ENCODE results near the gene CD79B.
A peak's percentile ranks its signal among the peaks of the same experiment; 100 is the strongest.
"Not testable (repeated sequence)": the region's sequence is repeated elsewhere in the genome, so short reads cannot be mapped to it uniquely, and the experiment has no call there.

Gene CD79B

GRCh38 chr17:63909586-63909985, 22.5 kb downstream of the CD79B start:
- not testable (repeated sequence) for DNase-seq

GRCh38 chr17:63907161-63907778, 24.9 kb downstream of the CD79B start:
- DNase-seq: not testable (repeated sequence)

- DNase-seq: not testable (repeated sequence)
Observed at GRCh38 chr17:63904796-63905195, 27.3 kb downstream of the CD79B start.

GRCh38 chr17:63903787-63904201, 28.3 kb downstream of the CD79B start:
- not testable (repeated sequence) for DNase-seq

- DNase-seq: not testable (repeated sequence)
Observed at GRCh38 chr17:63901971-63902370, 30.2 kb downstream of the CD79B start.

- peak; percentile 16 for DNase-seq
Observed at GRCh38 chr17:63898899-63899798, 33.0 kb downstream of the CD79B start.

- not testable (repeated sequence) for DNase-seq
Observed at GRCh38 chr17:63896524-63897354, 35.4 kb downstream of the CD79B start, which contains the start of gene CSH1. TSS of gene CSH1 (minus strand) at chr17:63896574. CDS start at chr17:63896511, 63 bp downstream.

- not testable (repeated sequence) for DNase-seq
Observed at GRCh38 chr17:63894821-63895220, 37.3 kb downstream of the CD79B start.

GRCh38 chr17:63894021-63894420, 38.1 kb downstream of the CD79B start:
- DNase-seq: not testable (repeated sequence)

GRCh38 chr17:63892316-63893037, 39.7 kb downstream of the CD79B start:
- not testable (repeated sequence) for DNase-seq

GRCh38 chr17:63889026-63889848, 42.9 kb downstream of the CD79B start:
- peak; percentile 7 for DNase-seq

GRCh38 chr17:63885119-63885518, 47.0 kb downstream of the CD79B start:
- not testable (repeated sequence) for DNase-seq

- not testable (repeated sequence) for DNase-seq
Observed at GRCh38 chr17:63882626-63883126, 49.5 kb downstream of the CD79B start.

- DNase-seq: peak; percentile 71
Observed at GRCh38 chr17:63881935-63882601, 50.1 kb downstream of the CD79B start, which contains the start of gene GH2. TSS of gene GH2 (minus strand) at chr17:63881944. CDS start at chr17:63881801, 143 bp downstream.

GRCh38 chr17:63881337-63881736, 50.8 kb downstream of the CD79B start:
- not testable (repeated sequence) for DNase-seq

GRCh38 chr17:63880706-63881105, 51.4 kb downstream of the CD79B start:
- DNase-seq: no peak
